Measurements from ENCODE around the gene PEX5L. TPM values are rescaled to one million over a fixed set of nuclear protein-coding genes. Genes with fewer than 3 reads are reported as not detected.
"Not testable (repeated sequence)": the region's sequence is repeated elsewhere in the genome, so short reads cannot be mapped to it uniquely, and the experiment has no call there.

The PEX5L gene
- total RNA-seq, 1 donor from 2014 or later = 1.0 TPM

- no peaks in the 10 kb centered on the region for H3K4me1 Mint-ChIP-seq (ENCODE audit: low read depth)
- H3K27me3 Mint-ChIP-seq = no peaks in the 10 kb centered on the region
- no peaks in the 10 kb centered on the region for H3K9me3 Mint-ChIP-seq (ENCODE audit: low read depth)
- no peak overlapping the region for H3K27ac Mint-ChIP-seq
- H3K36me3 Mint-ChIP-seq (ENCODE audit: insufficient read depth) = no peaks in the 10 kb centered on the region
- H3K4me3 Mint-ChIP-seq (ENCODE audit: low read depth) = no peak overlapping the region
- TF ChIP-seq, protein P1, sequence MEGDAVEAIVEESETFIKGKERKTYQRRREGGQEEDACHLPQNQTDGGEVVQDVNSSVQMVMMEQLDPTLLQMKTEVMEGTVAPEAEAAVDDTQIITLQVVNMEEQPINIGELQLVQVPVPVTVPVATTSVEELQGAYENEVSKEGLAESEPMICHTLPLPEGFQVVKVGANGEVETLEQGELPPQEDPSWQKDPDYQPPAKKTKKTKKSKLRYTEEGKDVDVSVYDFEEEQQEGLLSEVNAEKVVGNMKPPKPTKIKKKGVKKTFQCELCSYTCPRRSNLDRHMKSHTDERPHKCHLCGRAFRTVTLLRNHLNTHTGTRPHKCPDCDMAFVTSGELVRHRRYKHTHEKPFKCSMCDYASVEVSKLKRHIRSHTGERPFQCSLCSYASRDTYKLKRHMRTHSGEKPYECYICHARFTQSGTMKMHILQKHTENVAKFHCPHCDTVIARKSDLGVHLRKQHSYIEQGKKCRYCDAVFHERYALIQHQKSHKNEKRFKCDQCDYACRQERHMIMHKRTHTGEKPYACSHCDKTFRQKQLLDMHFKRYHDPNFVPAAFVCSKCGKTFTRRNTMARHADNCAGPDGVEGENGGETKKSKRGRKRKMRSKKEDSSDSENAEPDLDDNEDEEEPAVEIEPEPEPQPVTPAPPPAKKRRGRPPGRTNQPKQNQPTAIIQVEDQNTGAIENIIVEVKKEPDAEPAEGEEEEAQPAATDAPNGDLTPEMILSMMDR (IDR thresholded peaks at IDR 0.05; ENCODE audit: unreplicated experiment) = no peak
- DNase-seq (ENCODE audit: low spot score, unreplicated experiment) = no peak
Observed at GRCh38 chr3:180017846-180018245, 18.9 kb downstream of the PEX5L start.

GRCh38 chr3:180011927-180012326 lies 24.8 kb downstream of the PEX5L start:
- Mint-ChIP-seq H3K9me3 (ENCODE audit: low read depth) (peaks cover 6% of the 10 kb centered on the region), H3K4me3 (ENCODE audit: low read depth) (no peak overlapping the region), H3K27ac (no peak overlapping the region), H3K36me3 (ENCODE audit: insufficient read depth) (no peaks in the 10 kb centered on the region), H3K4me1 (ENCODE audit: low read depth) (no peaks in the 10 kb centered on the region), H3K27me3 (no peaks in the 10 kb centered on the region)
- TF ChIP-seq, protein P1 (IDR thresholded peaks at IDR 0.05; ENCODE audit: unreplicated experiment) = no peak
- DNase-seq (ENCODE audit: low spot score, unreplicated experiment) = no peak

- not testable (repeated sequence) for H3K27ac Mint-ChIP-seq; H3K4me1 Mint-ChIP-seq (ENCODE audit: low read depth); H3K27me3 Mint-ChIP-seq; DNase-seq (ENCODE audit: low spot score, unreplicated experiment); H3K36me3 Mint-ChIP-seq (ENCODE audit: insufficient read depth); H3K4me3 Mint-ChIP-seq (ENCODE audit: low read depth)
- peaks cover 14% of the 10 kb centered on the region for H3K9me3 Mint-ChIP-seq (ENCODE audit: low read depth)
Observed at GRCh38 chr3:180008318-180008717, 28.4 kb downstream of the PEX5L start.

GRCh38 chr3:180004542-180004941 lies 32.2 kb downstream of the PEX5L start:
- no peak for DNase-seq (ENCODE audit: low spot score, unreplicated experiment)
- Mint-ChIP-seq H3K9me3 (ENCODE audit: low read depth) (peaks cover 14% of the 10 kb centered on the region), H3K27me3 (no peaks in the 10 kb centered on the region), H3K4me1 (ENCODE audit: low read depth) (no peaks in the 10 kb centered on the region), H3K36me3 (ENCODE audit: insufficient read depth) (no peaks in the 10 kb centered on the region), H3K4me3 (ENCODE audit: low read depth) (no peak overlapping the region), H3K27ac (no peak overlapping the region)
- TF ChIP-seq, protein P1 (IDR thresholded peaks at IDR 0.05; ENCODE audit: unreplicated experiment) = no peak

- H3K27me3 Mint-ChIP-seq = no peaks in the 10 kb centered on the region
- no peaks in the 10 kb centered on the region for H3K36me3 Mint-ChIP-seq (ENCODE audit: insufficient read depth)
- no peak overlapping the region for H3K27ac Mint-ChIP-seq
- no peaks in the 10 kb centered on the region for H3K4me1 Mint-ChIP-seq (ENCODE audit: low read depth)
- TF ChIP-seq, protein P1 (IDR thresholded peaks at IDR 0.05; ENCODE audit: unreplicated experiment) = no peak
- peaks cover 8% of the 10 kb centered on the region for H3K9me3 Mint-ChIP-seq (ENCODE audit: low read depth)
- H3K4me3 Mint-ChIP-seq (ENCODE audit: low read depth) = no peak overlapping the region
- DNase-seq (ENCODE audit: low spot score, unreplicated experiment) = no peak
Observed at GRCh38 chr3:180002006-180002405, 34.7 kb downstream of the PEX5L start.

DNA sequence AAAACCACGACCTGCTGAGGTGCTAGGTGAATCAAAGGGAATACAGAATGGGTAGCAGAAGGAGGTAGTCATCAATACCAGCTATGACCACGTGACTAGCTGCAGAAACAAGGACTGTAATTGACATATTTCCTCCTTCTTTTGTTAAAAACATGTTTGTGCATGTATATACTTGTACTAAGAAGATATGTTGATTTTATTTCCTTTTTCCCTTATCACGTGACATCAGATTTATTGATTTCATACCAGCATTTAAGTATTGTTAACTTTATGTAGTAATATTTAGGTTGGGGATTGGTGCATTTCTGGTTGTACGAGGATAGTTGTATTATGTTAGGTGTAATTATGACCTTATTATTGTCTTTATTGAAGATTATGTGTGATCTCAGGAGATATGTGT lies 36.2 kb downstream of the PEX5L start:
- Mint-ChIP-seq H3K9me3 (ENCODE audit: low read depth) (peaks cover 7% of the 10 kb centered on the region), H3K4me3 (ENCODE audit: low read depth) (no peak overlapping the region), H3K27ac (no peak overlapping the region), H3K36me3 (ENCODE audit: insufficient read depth) (no peaks in the 10 kb centered on the region), H3K27me3 (no peaks in the 10 kb centered on the region), H3K4me1 (ENCODE audit: low read depth) (no peaks in the 10 kb centered on the region)
- DNase-seq (ENCODE audit: low spot score, unreplicated experiment) = no peak
- TF ChIP-seq, protein P1 (IDR thresholded peaks at IDR 0.05; ENCODE audit: unreplicated experiment) = no peak

All from progenitor cell of endocrine pancreas (in vitro differentiated cells).